Measurements from ENCODE around the gene HYDIN.
"Not testable (repeated sequence)": the region's sequence is repeated elsewhere in the genome, so short reads cannot be mapped to it uniquely, and the experiment has no call there.

The HYDIN gene

DNA sequence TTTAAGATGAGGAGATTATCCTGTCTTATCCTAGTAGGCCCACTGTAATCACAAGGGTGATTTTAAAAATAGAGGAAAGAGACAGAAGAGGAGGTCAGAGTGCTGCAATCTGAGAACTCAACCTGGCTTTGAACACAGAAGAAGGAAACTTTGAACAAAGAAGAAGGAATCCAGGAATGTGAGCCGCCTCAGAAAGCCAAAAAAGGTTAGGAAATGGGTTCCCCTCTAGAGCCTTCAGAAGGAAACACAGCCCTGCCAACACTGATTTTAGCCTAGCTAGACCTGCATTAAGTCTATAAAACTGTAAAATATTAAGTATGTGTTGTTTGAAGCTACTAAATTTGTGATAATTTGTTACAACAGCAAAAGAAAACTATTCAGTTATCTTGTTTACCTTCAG lies 149.7 kb downstream of the HYDIN start:
- H2BK120ac ChIP-seq (ENCODE audit: low read depth, low read length); H3K4me1 ChIP-seq (ENCODE audit: control insufficient read depth, low read depth, low read length); H2BK15ac ChIP-seq (replicated peaks; ENCODE audit: low read depth); H3K4ac ChIP-seq (ENCODE audit: low read depth, low read length); H3K56ac ChIP-seq (ENCODE audit: low read length); H2AK5ac ChIP-seq (ENCODE audit: low read length); H3K4me2 ChIP-seq (ENCODE audit: low read length); H2BK5ac ChIP-seq (ENCODE audit: low read length); H3K4me3 ChIP-seq (ENCODE audit: low read length); H3K79me2 ChIP-seq (ENCODE audit: control insufficient read depth, insufficient read depth, low read length); H4K5ac ChIP-seq (ENCODE audit: low read length); H3K9ac ChIP-seq (ENCODE audit: low read length); H4K8ac ChIP-seq (ENCODE audit: low read depth, low read length); H3K36me3 ChIP-seq (ENCODE audit: control insufficient read depth, insufficient read depth, low read length); H3K27ac ChIP-seq (ENCODE audit: low read depth, low read length); DNase-seq; H3K23ac ChIP-seq (ENCODE audit: low read length); H3K79me1 ChIP-seq (ENCODE audit: low read length); H3K27me3 ChIP-seq (ENCODE audit: insufficient read depth, low read length, poor library complexity); H3K18ac ChIP-seq (ENCODE audit: low read length): not testable (repeated sequence)
- no CpG with 5 or more reads among the region's 1 CpG for WGBS (ENCODE audit: extremely low coverage, insufficient coverage, low lambda C conversion rate)

DNA sequence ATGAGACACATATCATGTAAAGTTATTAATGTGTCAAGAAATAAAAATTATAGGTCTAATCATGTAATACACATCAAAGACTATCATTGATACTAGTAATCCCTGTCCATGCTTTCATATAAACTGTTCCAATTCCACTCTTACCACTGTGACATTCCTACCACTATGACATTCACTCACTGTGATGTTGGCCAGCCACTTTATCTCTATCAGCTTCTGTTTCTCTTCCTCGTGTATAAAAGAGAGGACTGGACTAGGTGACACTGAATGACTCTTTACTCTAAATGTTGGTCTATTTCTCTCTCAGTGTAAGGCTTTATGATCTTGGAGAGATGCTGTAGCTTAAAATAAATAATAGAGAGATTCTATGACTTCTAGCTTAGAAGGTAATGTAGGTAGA lies 150.3 kb downstream of the HYDIN start:
- H2AK5ac ChIP-seq (ENCODE audit: low read length); H2BK5ac ChIP-seq (ENCODE audit: low read length); H3K79me2 ChIP-seq (ENCODE audit: control insufficient read depth, insufficient read depth, low read length); H3K36me3 ChIP-seq (ENCODE audit: control insufficient read depth, insufficient read depth, low read length); H3K4me1 ChIP-seq (ENCODE audit: control insufficient read depth, low read depth, low read length); H2BK120ac ChIP-seq (ENCODE audit: low read depth, low read length); H3K4me2 ChIP-seq (ENCODE audit: low read length); H3K18ac ChIP-seq (ENCODE audit: low read length); H3K23ac ChIP-seq (ENCODE audit: low read length); H2BK15ac ChIP-seq (replicated peaks; ENCODE audit: low read depth); H3K9ac ChIP-seq (ENCODE audit: low read length); H3K56ac ChIP-seq (ENCODE audit: low read length); H3K4ac ChIP-seq (ENCODE audit: low read depth, low read length); H3K27me3 ChIP-seq (ENCODE audit: insufficient read depth, low read length, poor library complexity); H4K8ac ChIP-seq (ENCODE audit: low read depth, low read length); H4K5ac ChIP-seq (ENCODE audit: low read length); H3K27ac ChIP-seq (ENCODE audit: low read depth, low read length); H3K4me3 ChIP-seq (ENCODE audit: low read length); H3K79me1 ChIP-seq (ENCODE audit: low read length); DNase-seq: not testable (repeated sequence)
- WGBS (ENCODE audit: extremely low coverage, insufficient coverage, low lambda C conversion rate), result no CpG with 5 or more reads among the region's 1 CpG

DNA sequence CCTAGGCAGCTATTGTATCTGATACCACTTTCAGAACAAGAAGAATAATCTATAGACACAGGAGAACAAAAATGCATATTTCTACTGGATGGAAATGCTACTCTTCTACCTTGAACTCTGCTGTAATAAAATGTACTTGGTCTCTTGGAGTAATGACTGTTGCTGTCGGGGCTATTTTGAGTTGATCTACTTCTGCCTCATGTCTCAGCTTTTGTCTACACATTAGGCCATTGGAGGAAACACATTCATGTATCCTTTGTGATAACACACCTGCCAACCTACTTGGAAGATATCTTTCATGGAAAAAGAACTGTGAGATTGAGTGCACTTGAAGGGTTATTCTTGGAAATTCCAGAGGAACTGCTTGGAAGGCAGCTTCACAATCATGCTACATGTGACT lies 159.9 kb downstream of the HYDIN start:
- H3K4me2 ChIP-seq (ENCODE audit: low read length); DNase-seq; H3K4me3 ChIP-seq (ENCODE audit: low read length); H2AK5ac ChIP-seq (ENCODE audit: low read length); H3K79me2 ChIP-seq (ENCODE audit: control insufficient read depth, insufficient read depth, low read length); H3K18ac ChIP-seq (ENCODE audit: low read length); H4K8ac ChIP-seq (ENCODE audit: low read depth, low read length); H3K23ac ChIP-seq (ENCODE audit: low read length); H3K4me1 ChIP-seq (ENCODE audit: control insufficient read depth, low read depth, low read length); H3K36me3 ChIP-seq (ENCODE audit: control insufficient read depth, insufficient read depth, low read length); H3K27ac ChIP-seq (ENCODE audit: low read depth, low read length); H3K56ac ChIP-seq (ENCODE audit: low read length); H4K5ac ChIP-seq (ENCODE audit: low read length); H3K9ac ChIP-seq (ENCODE audit: low read length); H2BK120ac ChIP-seq (ENCODE audit: low read depth, low read length); H3K79me1 ChIP-seq (ENCODE audit: low read length); H2BK5ac ChIP-seq (ENCODE audit: low read length); H3K27me3 ChIP-seq (ENCODE audit: insufficient read depth, low read length, poor library complexity); H3K4ac ChIP-seq (ENCODE audit: low read depth, low read length); H2BK15ac ChIP-seq (replicated peaks; ENCODE audit: low read depth): not testable (repeated sequence)
- WGBS (ENCODE audit: extremely low coverage, insufficient coverage, low lambda C conversion rate), result no CpG with 5 or more reads among the region's 1 CpG

DNA sequence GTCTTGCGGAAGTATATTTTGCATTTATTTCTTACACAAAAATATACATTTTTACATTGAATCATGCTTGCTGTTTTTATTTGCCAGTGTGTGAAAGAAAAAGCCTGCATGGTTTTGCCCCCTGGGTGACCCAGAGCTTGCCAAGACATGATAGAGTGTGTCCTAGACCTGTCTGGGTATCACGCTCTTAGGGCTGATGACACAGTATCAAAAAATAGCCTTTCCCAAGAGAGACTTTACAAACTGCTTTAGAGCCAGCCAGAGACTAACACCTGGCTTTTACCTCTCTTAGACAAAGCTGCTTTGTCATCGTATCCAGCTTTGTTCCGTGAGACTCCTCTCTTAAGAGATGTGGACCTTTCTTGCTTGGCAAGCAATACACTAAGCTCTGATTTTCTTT lies 160.7 kb downstream of the HYDIN start:
- not testable (repeated sequence) for H2BK15ac ChIP-seq (replicated peaks; ENCODE audit: low read depth); H3K4ac ChIP-seq (ENCODE audit: low read depth, low read length); H3K56ac ChIP-seq (ENCODE audit: low read length); H3K23ac ChIP-seq (ENCODE audit: low read length); H3K4me2 ChIP-seq (ENCODE audit: low read length); H3K27me3 ChIP-seq (ENCODE audit: insufficient read depth, low read length, poor library complexity); H3K79me2 ChIP-seq (ENCODE audit: control insufficient read depth, insufficient read depth, low read length); H4K5ac ChIP-seq (ENCODE audit: low read length); H3K4me1 ChIP-seq (ENCODE audit: control insufficient read depth, low read depth, low read length); DNase-seq; H2BK5ac ChIP-seq (ENCODE audit: low read length); H3K18ac ChIP-seq (ENCODE audit: low read length); H2AK5ac ChIP-seq (ENCODE audit: low read length); H3K27ac ChIP-seq (ENCODE audit: low read depth, low read length); H2BK120ac ChIP-seq (ENCODE audit: low read depth, low read length); H3K4me3 ChIP-seq (ENCODE audit: low read length); H3K79me1 ChIP-seq (ENCODE audit: low read length); H4K8ac ChIP-seq (ENCODE audit: low read depth, low read length); H3K36me3 ChIP-seq (ENCODE audit: control insufficient read depth, insufficient read depth, low read length); H3K9ac ChIP-seq (ENCODE audit: low read length)
- no CpG with 5 or more reads among the region's 4 CpGs for WGBS (ENCODE audit: extremely low coverage, insufficient coverage, low lambda C conversion rate)

DNA sequence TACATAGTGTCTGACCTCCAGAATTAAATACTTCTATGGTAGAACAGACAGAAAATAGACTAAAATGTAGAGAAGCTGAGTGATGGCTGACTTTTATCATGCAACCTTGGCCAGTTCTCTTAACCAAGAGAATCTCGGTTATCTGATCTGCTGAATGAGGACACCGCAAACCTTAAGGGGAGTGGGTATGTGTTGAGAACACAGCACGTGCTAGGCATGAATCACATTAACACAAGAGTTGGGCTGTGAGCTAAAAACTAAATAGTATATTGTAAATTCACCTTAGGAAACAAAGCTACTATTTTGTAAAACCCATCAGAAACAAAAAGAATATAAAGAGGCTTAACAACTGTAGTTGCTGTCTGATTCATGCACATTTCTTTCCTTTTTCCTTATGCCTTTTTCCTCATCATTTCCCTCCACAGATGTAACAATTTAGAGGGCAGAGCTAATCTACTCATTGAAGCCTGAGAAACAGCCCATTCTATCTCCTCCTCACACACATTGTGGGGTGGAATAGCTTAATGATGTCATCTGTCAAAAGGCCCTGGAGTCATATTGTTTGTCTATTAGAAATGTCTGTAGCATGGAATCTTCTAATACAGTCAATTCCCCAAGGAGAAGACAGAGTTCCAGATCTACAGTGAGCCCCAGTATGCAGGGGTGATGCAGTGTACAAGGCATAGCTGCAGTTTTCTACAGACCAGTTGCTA lies 176.5 kb downstream of the HYDIN start:
- H4K8ac ChIP-seq (ENCODE audit: low read depth, low read length); DNase-seq; H3K4me2 ChIP-seq (ENCODE audit: low read length); H3K4ac ChIP-seq (ENCODE audit: low read depth, low read length); H3K79me1 ChIP-seq (ENCODE audit: low read length); H2BK120ac ChIP-seq (ENCODE audit: low read depth, low read length); H3K4me1 ChIP-seq (ENCODE audit: control insufficient read depth, low read depth, low read length); H3K9ac ChIP-seq (ENCODE audit: low read length); H3K79me2 ChIP-seq (ENCODE audit: control insufficient read depth, insufficient read depth, low read length); H2BK5ac ChIP-seq (ENCODE audit: low read length); H3K23ac ChIP-seq (ENCODE audit: low read length); H3K18ac ChIP-seq (ENCODE audit: low read length); H2AK5ac ChIP-seq (ENCODE audit: low read length); H3K4me3 ChIP-seq (ENCODE audit: low read length); H3K27me3 ChIP-seq (ENCODE audit: insufficient read depth, low read length, poor library complexity); H2BK15ac ChIP-seq (replicated peaks; ENCODE audit: low read depth); H4K5ac ChIP-seq (ENCODE audit: low read length); H3K56ac ChIP-seq (ENCODE audit: low read length); H3K36me3 ChIP-seq (ENCODE audit: control insufficient read depth, insufficient read depth, low read length); H3K27ac ChIP-seq (ENCODE audit: low read depth, low read length): not testable (repeated sequence)
- WGBS (ENCODE audit: extremely low coverage, insufficient coverage, low lambda C conversion rate), result no CpG with 5 or more reads among the region's 3 CpGs

DNA sequence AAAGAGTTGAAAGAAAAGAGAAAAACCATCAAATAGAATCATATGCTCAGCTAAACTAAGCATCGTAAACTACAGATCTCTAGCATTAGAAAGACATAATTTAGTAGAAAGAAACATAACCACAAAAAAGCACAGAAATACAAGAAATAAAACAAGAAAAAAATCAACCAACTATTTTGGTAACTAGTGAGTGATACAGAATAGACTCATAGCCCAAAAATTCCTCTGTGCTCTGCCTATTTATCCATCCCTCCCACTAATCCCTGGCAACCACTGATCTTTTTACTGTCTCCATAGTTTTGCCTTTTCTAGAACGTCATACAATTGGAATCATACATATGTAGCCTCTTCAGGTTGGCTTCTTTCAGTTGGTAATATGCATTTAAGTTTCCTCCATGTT lies 180.2 kb downstream of the HYDIN start:
- not testable (repeated sequence) for H3K4me1 ChIP-seq (ENCODE audit: control insufficient read depth, low read depth, low read length); H3K79me1 ChIP-seq (ENCODE audit: low read length); H2AK5ac ChIP-seq (ENCODE audit: low read length); H3K4me2 ChIP-seq (ENCODE audit: low read length); H3K27ac ChIP-seq (ENCODE audit: low read depth, low read length); H3K56ac ChIP-seq (ENCODE audit: low read length); H3K9ac ChIP-seq (ENCODE audit: low read length); H3K79me2 ChIP-seq (ENCODE audit: control insufficient read depth, insufficient read depth, low read length); H2BK15ac ChIP-seq (replicated peaks; ENCODE audit: low read depth); H3K18ac ChIP-seq (ENCODE audit: low read length); H2BK5ac ChIP-seq (ENCODE audit: low read length); H3K27me3 ChIP-seq (ENCODE audit: insufficient read depth, low read length, poor library complexity); H3K23ac ChIP-seq (ENCODE audit: low read length); H2BK120ac ChIP-seq (ENCODE audit: low read depth, low read length); DNase-seq; H3K4ac ChIP-seq (ENCODE audit: low read depth, low read length); H4K8ac ChIP-seq (ENCODE audit: low read depth, low read length); H3K4me3 ChIP-seq (ENCODE audit: low read length); H3K36me3 ChIP-seq (ENCODE audit: control insufficient read depth, insufficient read depth, low read length); H4K5ac ChIP-seq (ENCODE audit: low read length)
- no CpG with 5 or more reads among the region's 2 CpGs for WGBS (ENCODE audit: extremely low coverage, insufficient coverage, low lambda C conversion rate)

All from mesendoderm (in vitro differentiated cells).